GM12892 (cell line): Measurements from ENCODE around the gene AHSA1.

Source experiments
- POLR2A ChIP-seq: IDR thresholded peaks from 2 replicates; pipeline ENCODE4 v1.6.1; 2011; ENCODE audit warnings: low read depth, low read length, control low read depth
- POLR2AphosphoS5 ChIP-seq: IDR thresholded peaks from 2 replicates; pipeline ENCODE4 v1.6.1; 2011; ENCODE audit warnings: low read depth, low read length, control low read depth
- TAF1 ChIP-seq: IDR thresholded peaks from 2 replicates; pipeline ENCODE4 v1.6.1; 2011; ENCODE audit warnings: low read depth, mild to moderate bottlenecking, control low read depth, low read length, borderline replicate concordance

- TF ChIP-seq POLR2A = no peak
- TF ChIP-seq POLR2AphosphoS5 = no peak
- TF ChIP-seq TAF1 = no peak
Observed at GRCh38 chr14:77485901-77486678, 28.2 kb downstream of the AHSA1 start.
